NCI-H226 (cell line): ENCODE measurements around the gene TFRC.
"Not testable (repeated sequence)": the region's sequence is repeated elsewhere in the genome, so short reads cannot be mapped to it uniquely, and the experiment has no call there.

Experiments used
- DNase-seq: peaks from one replicate; pipeline ENCODE4 v3.0.0-alpha.2; 2015

Gene TFRC

DNA sequence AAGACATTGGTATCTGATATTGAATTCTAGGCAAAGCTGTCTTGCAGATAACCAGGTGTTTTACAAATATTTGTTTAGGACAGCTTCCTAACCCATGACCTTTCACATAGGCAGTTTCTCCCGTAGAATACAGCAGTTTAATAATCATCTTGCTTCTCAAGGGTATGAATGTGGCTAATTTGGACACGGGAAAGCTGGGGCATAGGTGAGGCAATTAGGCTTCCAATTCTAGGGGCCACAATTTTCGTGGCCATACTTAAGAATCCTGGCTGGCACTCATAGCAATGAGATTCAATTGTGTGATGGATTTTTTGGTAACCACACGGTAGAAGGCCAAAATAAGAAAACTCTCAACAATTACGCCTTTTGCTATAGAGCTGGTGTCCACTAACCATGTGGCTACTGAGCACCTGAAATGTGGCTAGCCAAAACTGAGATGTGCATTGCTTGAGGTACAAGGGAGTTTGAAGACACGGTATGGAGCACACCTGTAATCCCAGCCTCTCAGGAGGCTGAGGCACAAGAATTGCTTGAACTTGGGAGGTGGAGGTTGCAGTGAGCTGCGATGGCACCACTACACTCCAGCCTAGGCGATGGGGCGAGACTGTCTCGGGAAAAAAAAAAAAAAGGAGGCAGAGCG, 34.4 kb downstream of the TFRC start:
- no peak for DNase-seq

DNA sequence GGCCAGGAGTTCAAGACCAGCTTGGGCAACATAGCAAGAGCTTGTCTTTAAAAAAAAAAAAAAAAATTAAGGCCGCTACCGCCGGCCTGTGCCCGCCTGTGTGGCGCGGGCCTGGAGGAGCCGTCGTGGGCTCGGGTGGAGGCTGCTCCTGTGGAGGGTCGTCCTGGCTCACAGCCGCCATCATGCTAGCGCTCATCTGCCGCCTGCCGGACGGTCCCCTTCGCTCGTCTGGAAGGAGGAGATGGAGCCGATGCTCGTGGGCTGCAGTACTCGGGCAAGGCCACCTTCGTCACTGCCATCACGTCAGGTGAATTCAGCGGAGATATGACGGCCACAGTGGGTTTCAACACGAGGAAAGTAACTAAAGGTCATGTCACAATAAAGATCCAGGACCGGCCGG, 37.4 kb downstream of the TFRC start:
- DNase-seq: no peak

DNA sequence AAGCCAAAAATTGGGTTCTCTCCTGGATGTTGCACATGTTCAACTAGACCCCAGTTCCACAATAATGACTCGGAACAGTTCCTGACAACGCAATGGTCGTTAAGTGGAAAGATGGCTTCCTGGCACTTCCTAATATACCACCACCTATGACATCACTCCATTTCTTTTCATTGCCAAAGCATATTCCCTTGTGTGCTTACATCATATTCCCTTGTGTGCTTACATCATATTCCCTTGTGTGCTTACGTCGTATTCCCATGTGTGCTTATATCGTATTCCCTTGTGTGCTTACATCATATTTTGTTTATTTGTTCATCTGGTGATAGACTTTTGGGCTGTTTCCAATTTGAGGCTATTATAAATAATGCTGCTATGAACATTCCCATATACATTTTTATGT, 39.2 kb downstream of the TFRC start:
- no peak for DNase-seq

DNA sequence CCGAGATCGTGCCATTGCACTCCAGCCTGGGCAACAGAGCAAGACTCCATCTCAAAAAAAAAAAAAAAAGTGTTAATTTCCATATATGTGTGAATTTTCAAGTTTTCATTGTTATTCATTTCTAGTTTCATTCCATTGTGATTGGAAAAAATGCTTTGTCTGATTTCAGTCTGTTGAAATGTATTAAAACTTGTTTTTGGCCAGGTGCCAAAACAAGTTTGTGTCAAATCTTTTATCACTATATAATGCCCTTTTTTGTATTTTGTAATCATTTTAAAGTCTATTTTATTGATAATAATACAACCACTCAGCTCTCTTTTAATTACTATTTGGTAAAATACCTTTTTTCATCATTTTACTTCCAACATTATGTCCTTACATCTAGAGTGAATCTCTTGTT, 42.5 kb downstream of the TFRC start:
- no peak for DNase-seq

DNA sequence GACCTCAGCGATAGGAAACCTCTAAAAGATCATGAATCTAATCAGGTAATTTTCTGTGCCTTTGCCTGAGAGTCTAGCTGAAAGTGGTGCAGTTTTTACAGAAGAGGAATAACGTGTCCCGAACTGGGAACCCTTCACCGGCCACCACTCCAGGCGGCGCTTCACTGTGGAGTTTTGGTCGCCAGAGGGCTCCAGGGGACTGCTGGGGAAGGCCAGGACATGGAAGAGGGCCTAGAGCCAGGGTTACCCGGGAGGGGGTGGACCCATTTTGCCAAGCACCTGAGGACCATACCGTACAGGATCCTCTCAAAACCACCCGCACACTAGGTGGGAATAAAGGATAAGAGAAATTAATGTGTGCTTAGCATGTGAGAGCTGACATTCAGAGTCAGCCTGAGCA, 55.8 kb downstream of the TFRC start:
- DNase-seq: not testable (repeated sequence)

DNA sequence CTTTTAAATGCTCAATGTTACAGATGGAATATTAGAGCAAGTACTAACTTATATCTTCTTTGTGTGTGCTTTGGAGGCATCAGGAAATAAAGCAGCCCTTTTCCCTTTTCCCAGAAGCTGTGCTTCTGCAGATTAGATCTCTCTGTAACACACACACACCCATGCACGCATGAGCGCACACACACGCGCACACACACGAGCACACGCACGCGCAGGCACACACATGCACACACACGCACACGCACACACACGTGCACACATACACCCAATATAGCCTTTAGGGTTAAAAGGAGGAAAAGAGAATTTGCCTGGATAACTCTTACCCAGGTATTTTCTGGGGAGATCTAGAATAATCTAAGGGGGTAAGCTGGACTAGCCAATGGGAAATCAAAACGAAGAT, 56.9 kb downstream of the TFRC start:
- DNase-seq: no peak

DNA sequence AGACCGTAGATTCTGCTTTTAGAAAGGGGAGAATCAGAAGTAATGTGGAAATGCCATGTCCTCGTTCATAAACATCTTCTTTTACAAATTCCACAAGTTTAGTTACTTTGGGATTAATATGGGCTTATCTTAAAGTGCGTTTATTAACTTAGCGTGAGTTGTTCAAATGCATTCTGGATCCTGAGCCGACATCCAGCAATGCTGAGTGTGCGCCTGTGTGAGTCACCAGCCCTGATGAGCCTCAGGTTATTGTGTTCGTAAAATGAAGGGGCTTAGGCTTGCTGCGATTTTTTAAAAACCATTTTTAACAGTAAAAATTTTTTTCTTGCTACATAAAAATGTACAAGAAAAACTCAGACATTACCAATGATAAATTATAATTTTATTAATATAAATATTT, 57.9 kb downstream of the TFRC start:
- DNase-seq: no peak

DNA sequence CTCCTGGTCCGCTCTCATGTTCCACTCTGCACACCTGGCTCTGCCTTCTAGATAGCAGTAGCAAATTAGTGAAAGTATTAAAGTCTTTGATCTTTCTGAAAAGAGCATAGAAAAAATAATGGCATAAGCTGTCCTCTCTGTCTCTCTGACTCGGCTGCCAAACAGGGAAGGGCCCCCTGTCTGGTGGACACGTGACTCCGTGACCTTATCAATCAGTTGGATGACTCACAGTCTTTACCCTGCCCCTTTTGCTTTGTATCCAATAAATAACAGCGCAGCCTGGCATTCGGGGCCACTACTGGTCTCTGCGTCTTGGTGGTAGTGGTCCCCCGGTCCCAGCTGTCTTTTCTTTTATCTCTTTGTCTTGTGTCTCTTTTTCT, 59.4 kb downstream of the TFRC start:
- not testable (repeated sequence) for DNase-seq

DNA sequence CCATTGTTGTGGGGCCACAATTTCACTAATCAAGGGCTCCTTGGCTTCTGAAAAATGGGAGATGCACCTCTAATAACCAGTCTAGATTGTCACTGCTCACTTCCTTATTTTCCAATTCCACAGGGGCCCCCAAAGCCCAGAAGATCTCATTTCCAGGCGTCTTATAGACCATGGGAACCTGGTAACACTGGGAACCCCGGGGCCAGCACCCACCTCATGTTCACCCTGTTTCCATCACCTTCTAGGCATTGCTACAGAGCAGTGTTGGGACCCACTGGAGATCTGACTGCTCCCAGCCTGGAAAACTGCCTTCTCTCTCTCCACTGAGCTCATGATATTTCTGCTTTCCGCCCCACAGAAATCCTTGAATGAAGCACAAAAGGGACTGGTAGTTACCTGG, 61.5 kb downstream of the TFRC start:
- DNase-seq: no peak

DNA sequence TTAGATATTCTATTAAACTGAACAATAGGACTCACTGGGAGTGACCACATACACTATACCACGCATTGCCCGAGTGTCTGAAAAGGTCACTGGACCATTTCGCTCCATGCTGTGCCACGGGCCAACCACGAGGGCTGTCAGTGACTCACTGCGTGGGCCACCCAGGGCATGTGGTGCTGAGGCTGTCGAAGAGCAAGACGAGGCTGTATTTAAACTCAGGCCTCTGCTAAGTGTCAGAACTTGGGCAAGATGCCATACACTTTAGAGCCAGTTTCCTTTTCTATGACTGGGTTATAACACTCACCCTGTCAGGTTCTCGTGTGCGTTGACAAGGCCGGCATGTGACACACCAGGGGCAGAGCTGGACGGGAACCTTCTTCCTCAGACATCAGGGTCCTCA, 62.3 kb downstream of the TFRC start:
- not testable (repeated sequence) for DNase-seq

DNA sequence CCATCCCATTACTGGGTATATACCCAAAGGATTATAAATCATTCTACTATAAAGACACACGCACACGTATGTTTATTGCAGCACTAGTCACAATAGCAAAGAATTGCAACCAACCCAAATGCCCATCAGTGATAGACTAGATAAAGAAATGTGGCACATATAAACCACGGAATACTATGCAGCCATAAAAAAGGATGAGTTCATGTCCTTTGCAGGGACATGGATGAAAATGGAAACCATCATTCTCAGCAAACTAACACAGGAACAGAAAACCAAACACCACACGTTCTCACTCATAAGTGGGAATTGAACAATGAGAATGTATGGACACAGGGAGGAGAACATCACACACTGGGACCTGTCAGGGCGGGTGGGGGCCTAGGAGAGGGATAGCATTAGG, 63.7 kb downstream of the TFRC start:
- not testable (repeated sequence) for DNase-seq

DNA sequence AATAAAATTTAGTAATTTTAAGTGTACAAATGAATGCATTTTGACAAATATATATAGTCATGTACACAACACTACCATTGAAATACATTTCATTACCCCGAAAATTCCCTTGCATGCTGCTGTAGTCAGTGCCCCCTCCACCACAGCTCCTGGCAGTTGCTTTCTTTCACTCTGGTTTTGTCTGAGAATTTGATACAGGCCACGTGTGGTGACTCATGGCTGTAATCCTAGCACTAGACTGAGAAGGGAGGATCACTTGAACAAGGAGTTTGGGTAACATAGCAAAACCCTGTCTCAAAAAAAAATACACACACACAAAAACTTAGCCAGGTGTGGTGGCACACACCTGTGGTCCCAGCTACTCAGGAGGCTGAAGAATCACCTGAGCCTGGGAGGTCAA, 65.4 kb downstream of the TFRC start:
- DNase-seq: peak; percentile 78

DNA sequence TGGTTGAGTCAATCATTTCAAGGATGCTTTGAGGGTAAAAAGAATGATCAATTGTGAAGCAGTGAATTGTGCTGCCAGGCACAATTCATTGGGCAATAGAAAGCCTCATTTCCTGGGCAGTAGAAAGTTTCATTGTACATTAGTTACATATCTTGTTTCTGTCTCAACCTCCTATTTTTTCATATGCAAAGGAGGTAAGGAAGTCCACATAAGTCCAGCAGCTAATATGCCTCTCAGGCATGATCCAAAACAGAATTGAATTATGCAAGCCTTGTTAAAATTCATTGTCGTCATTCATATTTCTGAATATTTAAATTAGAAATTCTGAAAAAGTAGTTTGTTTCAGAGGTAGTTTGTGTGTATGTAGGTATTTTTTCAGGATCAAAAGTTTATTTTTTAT, 65.8 kb downstream of the TFRC start:
- no peak for DNase-seq

DNA sequence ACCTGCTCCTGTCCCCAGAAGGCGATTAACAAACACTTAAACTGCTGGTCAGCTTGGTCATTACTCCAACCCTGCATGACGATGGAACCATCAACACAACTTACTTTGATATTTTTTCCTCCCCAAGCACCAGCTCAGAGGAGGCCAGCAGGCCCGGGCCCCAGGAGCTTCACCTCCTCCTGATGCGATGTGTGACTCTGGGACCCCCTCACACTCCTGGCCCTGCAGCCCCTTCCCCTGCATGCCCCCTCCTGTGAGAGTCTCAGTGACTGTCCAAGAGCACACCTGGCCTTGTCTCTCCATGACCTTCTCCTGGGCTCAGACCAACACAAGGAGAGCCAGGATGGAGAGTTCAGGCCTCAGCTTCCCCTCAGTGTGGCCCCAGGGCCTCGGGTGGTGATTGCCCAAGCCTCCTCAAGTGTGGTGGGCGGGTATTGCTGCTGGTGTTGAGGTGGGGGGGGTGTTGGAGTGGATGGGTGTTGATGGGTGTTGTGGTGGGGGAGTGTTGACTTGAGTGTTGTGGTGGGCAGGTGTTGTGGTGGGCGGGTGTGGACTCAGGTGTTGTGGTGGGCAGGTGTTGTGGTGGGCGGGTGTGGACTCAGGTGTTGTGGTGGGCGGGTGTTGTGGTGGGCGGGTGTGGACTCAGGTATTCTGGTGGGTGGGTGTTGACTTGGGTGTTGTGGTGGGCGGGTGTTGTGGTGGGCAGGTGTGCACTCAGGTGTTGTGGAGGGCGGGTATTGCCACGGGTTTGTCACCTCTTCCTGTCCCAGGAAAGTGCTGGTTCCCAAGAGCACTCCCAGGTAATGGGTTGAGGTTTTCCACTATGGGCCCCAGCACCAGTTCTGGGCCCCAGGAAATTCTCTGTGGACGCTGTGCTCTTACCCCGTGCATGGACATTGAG, 68.1 kb downstream of the TFRC start:
- no peak for DNase-seq

DNA sequence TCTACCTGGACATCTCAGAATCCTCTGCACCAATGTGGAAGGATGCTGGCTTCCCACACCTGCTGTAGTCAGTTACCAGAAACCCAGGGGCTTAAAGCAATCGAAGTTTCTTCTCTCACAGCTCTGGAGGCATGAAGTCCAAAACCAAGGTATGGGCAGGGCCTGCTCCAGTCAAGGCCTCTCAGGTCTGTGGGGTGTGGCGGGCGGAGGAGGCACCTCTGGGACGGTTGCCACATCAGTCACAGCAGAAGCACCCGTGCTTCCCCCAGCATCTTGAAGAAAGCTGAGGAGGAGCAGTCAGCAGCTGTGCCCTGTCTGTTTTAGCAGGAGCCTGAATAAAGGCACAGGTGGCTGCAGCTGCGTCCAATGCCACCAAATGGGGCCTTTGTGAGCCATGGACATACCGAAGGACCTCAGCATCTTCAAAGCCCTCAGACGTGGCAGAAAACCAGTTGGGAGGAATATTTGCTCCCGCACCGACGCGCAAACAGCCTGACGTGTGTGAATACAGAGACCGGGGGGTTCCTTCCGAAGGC, 68.9 kb downstream of the TFRC start:
- peak; percentile 53 for DNase-seq

DNA sequence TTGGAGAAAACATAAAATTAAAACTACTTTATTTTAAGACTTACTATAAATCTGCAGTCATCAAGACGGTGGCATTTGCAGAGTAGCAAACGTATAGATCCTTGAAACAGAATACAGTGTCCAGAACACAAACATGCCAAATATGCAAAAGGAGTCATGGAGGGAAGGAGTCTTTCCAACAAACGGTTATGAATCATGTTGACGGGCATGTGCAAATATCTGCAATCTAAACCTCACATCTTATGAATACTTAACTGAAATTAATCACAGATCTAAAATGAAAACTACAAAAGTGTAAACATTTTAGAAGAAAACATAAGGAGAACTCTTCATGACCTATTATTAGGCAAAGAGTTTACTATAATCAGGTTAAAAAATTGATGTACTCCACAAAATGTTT, 69.4 kb downstream of the TFRC start:
- peak; percentile 52 for DNase-seq

DNA sequence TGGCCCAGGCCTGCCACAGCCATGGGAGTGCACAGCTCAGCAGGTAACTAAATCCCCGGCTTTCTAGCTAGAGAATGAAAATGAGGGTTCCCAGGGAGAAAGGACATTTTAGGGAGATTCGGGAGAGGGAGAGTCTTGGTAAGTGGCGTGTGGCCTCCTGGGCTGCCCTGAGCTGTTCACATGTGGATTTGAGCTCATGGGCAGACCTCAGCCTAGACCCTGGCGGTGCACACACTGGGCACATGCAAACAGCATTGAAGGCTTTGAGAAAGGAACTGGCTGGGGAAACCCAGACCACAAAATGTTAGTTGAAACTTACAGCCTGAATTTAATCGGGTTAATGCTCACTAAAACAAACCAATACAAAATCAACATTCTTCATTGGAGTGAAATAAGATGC, 72.4 kb downstream of the TFRC start:
- DNase-seq: no peak

DNA sequence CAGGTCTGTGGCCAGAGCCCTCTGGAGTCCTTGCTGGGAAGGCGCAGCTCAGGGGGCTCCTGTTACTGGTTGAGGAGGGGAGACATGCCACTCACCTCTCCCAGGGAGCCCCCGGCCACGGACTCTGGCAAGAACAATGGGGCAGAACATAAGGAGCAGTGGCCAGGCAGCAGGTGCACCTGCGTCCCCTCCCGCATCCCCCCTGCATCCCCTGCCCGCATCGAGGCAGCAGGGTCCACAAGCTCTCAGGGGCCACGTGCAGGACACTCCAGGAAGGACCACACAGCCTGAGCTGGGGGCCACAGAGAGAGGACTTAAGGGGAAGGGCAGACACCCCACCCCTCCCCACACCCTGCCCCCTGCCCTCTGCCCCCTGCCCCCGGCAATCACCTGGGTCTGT, 73.0 kb downstream of the TFRC start:
- no peak for DNase-seq

DNA sequence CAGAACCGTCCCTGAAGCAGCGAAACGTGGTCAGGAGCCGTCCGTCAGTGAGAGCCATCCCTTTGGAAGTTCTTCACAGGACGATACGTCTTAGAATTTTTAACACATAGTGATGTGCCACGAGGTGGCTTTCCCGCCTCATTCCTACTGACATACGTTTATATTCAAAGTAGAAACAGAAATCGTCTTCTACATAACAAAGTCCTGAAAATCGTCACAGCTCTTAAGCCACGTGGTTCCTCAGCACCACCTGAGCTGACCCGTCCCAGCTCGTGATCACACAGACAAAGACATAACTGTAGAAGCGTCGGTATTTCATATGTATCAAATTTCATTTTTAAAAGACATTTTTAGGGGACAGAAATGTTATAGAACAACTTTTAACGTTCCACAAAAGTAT, 73.5 kb downstream of the TFRC start:
- no peak for DNase-seq

DNA sequence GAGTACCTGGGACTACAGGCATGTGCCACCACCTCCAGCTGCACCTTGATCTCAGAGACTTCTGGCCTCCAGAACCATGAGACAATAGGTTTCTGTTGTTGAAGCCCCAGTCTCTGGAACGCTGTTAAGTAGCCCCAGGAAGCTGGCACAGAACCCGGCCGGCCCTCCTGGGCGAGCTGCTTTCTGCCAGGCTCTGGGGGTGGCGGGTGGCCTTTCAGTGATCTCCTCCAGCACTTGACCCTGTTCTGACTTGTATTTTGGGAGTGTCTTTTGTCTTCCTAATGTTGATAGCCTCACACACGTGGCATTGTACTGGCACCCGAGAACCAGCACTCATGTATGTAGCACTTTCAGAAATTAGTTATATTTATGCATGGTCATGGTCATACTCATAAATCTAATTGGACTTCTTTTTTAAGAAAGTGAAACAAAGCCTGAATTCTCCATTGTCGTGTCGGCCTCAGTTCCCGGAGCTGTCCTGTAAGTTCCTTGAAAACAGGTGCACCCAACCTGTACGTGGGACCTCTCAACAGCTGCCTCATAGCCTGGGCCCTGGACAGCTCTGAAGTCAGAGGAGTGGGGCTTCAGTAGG, 74.0 kb downstream of the TFRC start:
- no peak for DNase-seq

DNA sequence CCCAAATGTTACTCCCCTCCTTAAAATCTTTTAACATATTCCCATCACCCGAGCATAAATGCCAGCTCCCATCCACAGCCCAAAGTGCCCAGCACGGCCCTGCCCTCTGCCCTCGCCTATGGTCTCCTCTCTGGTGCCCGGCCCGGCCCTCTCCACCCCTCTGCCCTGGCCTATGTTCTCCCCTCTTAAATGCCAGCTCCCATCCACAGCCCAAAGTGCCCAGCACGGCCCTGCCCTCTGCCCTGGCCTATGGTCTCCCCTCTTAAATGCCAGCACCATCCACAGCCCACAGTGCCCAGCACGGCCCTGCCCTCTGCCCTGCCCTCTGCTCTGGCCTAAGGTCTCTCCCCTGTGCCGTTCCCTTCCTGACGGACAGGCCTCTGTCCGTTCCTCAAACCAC, 76.6 kb downstream of the TFRC start:
- DNase-seq: not testable (repeated sequence)

DNA sequence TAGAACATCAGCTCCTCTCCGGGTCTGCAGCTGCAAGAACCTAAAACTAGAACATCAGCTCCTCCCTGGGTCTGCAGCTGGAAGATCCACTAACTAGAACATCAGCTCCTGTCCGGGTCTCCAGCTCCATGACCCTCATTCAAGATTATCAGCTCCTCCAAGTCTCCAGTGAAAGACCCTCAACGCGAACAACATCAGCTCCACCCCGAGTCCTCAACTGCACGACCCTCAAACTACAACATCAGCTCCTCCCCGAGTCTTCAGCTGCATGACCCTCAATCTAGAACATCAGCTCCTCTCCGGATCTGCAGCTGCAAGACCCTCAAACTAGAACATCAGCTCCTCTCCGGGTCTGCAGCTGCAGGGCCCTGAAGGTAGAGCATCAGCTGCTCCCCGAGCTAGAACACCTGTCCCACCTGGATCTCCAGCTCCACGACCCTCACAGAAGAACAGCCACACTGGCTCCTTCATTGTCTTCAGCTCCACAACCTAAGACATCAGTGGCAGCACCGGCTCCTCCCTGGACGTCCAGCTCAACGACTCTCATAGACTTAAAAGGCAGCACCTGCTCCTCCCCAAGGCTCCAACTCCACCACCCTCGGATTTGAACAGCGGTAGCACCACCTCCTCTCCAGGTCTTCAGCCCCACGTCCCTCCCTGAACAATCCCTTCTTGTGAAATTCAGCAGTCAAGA, 77.4 kb downstream of the TFRC start:
- DNase-seq: not testable (repeated sequence)

DNA sequence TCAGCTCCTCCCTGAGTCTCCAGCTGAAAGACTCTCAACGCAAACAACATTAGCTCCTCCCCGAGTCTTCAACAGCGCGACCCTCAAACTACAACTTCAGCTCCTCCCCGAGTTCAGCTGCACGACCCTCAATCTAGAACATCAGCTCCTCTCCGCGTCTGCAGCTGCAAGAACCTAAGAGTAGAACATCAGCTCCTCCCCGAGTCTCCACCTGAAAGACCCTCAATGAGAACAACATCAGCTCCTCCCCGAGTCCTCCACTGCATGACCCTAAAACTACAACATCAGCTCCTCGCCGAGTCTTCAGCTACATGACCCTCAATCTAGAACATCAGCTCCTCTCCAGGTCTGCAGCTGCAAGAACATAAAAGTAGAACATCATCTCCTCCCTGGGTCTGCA, 78.3 kb downstream of the TFRC start:
- DNase-seq: no peak
